LHCN-M2 (cell line): ENCODE data around the gene HPD. TPM values are rescaled to one million over a fixed set of nuclear protein-coding genes. Genes with fewer than 3 reads are reported as not detected.
A peak's percentile ranks its signal among the peaks of the same experiment; 100 is the strongest.

Source experiments
- DNase-seq: peaks from one replicate; pipeline ENCODE4 v3.0.0-alpha.2; 2012; ENCODE audit warnings: low read depth
- total RNA-seq: library from RNA; depleted of rRNA; stranded (reverse); fragments of >200 nt; gene quantifications from 2 replicates; pipeline ENCODE4 v1.2.3, GENCODE V29; 2014

HPD gene
- total RNA-seq, 1 experiment from 2014 or later, result 0.75 TPM

- DNase-seq, result no peak
Measured at GRCh38 chr12:121828826-121829225, 29.8 kb downstream of the HPD start.

GRCh38 chr12:121828306-121828705, 30.4 kb downstream of the HPD start:
- no peak for DNase-seq

GRCh38 chr12:121827351-121828099, 31.1 kb downstream of the HPD start:
- no peak for DNase-seq

- no peak for DNase-seq
Measured at GRCh38 chr12:121826318-121827150, 32.1 kb downstream of the HPD start.

- no peak for DNase-seq
Measured at GRCh38 chr12:121825041-121825523, 33.6 kb downstream of the HPD start.

GRCh38 chr12:121823727-121824115, 34.9 kb downstream of the HPD start:
- DNase-seq, result no peak

GRCh38 chr12:121823101-121823726, 35.4 kb downstream of the HPD start:
- no peak for DNase-seq

- DNase-seq, result no peak
Measured at GRCh38 chr12:121822393-121823100, 36.1 kb downstream of the HPD start.

- DNase-seq, result no peak
Measured at GRCh38 chr12:121820056-121820455, 38.6 kb downstream of the HPD start.

- DNase-seq, result no peak
Measured at GRCh38 chr12:121819212-121819949, 39.3 kb downstream of the HPD start.

- no peak for DNase-seq
Measured at GRCh38 chr12:121817648-121818043, 41.0 kb downstream of the HPD start.

GRCh38 chr12:121816925-121817647, 41.6 kb downstream of the HPD start:
- DNase-seq, result no peak

- DNase-seq, result no peak
Measured at GRCh38 chr12:121815263-121815662, 43.4 kb downstream of the HPD start.

- DNase-seq, result no peak
Measured at GRCh38 chr12:121814429-121815119, 44.1 kb downstream of the HPD start.

GRCh38 chr12:121813951-121814350, 44.7 kb downstream of the HPD start:
- no peak for DNase-seq

- DNase-seq, result no peak
Measured at GRCh38 chr12:121812921-121813896, 45.5 kb downstream of the HPD start.

- DNase-seq, result peak; percentile 32
Measured at GRCh38 chr12:121812320-121812871, 46.3 kb downstream of the HPD start.
